Heart right ventricle (tissue), 16 donors: ENCODE data around the gene FOXD3. TPM values are rescaled to one million over a fixed set of nuclear protein-coding genes. Genes with fewer than 3 reads are reported as not detected.

Source experiments
- ATAC-seq, 8 donors: fragments of 200-7000 bp; cut with Tn5 transposase; one replicate each; pipeline ENCODE4 v1.9.1; 2020; ENCODE audit warnings: mild to moderate bottlenecking in 8 of 8, moderate library complexity in 8 of 8, moderate number of reproducible peaks in 1 of 8
- DNase-seq, 2 donors: peaks; one replicate each; pipeline ENCODE4 v3.0.0-alpha.2; 2020
- H3K27ac ChIP-seq, 10 donors: fragments of 200-600 bp; sonication (generic) in 2 of 10; one replicate each; pipeline versions ENCODE4 v1.5.0 to v1.8.0; 2020 to 2022; ENCODE audit warnings: mild to moderate bottlenecking in 3 of 10
- H3K27me3 ChIP-seq, 7 donors: fragments of 200-600 bp; one replicate each; pipeline ENCODE4 v1.8.0; 2021 to 2022; ENCODE audit warnings: mild to moderate bottlenecking in 2 of 7
- H3K36me3 ChIP-seq, 9 donors: fragments of 200-600 bp; sonication (generic) in 1 of 9; one replicate each; pipeline versions ENCODE4 v1.5.0 to v1.8.0; 2020 to 2022; ENCODE audit warnings: mild to moderate bottlenecking in 2 of 9
- H3K4me1 ChIP-seq, 9 donors: fragments of 200-600 bp; sonication (generic) in 1 of 9; one replicate each; pipeline versions ENCODE4 v1.5.0 to v1.8.0; 2020 to 2022; ENCODE audit warnings: mild to moderate bottlenecking in 4 of 9
- H3K4me3 ChIP-seq, 10 donors: fragments of 200-600 bp; sonication (generic) in 2 of 10; one replicate each; pipeline versions ENCODE4 v1.5.0 to v1.8.0; 2020 to 2022; ENCODE audit warnings: mild to moderate bottlenecking in 7 of 10, moderate library complexity in 2 of 10
- H3K9me3 ChIP-seq, 11 donors: fragments of 200-600 bp in 10 of 11; sonication (generic) in 2 of 11; one replicate each; pipeline versions ENCODE4 v1.5.0 to v1.8.0; 2013 to 2022; ENCODE audit warnings: mild to moderate bottlenecking in 2 of 11, control low read depth in 1 of 11, moderate library complexity in 1 of 11
- WGBS, 2 donors: extraction: QIAGEN DNeasy Blood & Tissue Kit; methylation state at CpG; one replicate each; pipeline ENCODE4 v1.1.7; 2013; ENCODE audit warnings: inconsistent platforms in 1 of 2; 5-methylcytosine and 5-hydroxymethylcytosine counted together
- intact Hi-C, 10 donors: fragments of 100-400 bp; cut with DNase I; formaldehyde crosslinking; loops; one replicate each; pipeline versions ENCODE4 v1.11.1 to v1.14.2; 2022
- polyA plus RNA-seq, 2 donors: library from polyadenylated mRNA; stranded (reverse); fragments of 200-250 nt; gene quantifications; one replicate each; pipeline ENCODE4 v1.2.3, GENCODE V29; 2013
- total RNA-seq, 10 donors: library from RNA; stranded (reverse); fragmentation: NEBNext Ultra II Directional in 3 of 10; extraction: Animal tissue kit (Norgen Biotek cat#: 25700) in 3 of 10; gene quantifications; one replicate each; pipeline versions ENCODE4 v1.2.1 to v1.2.4, GENCODE V29; 2021 to 2023
- TF ChIP-seq, protein P1 (sequence below), 9 donors: fragments of 200-600 bp; sonication (generic) in 2 of 9; IDR thresholded peaks; one replicate each; pipeline versions ENCODE4 v1.5.0 to v1.8.0; 2021 to 2022; ENCODE audit warnings: antibody characterized with exemption in 9 of 9, mild to moderate bottlenecking in 5 of 9, moderate library complexity in 1 of 9
- donor health status: Arrhythmogenic right ventricular cardiomyopathy.
- donor health status: ischemic (EF 13 %, LVEDD 7.1; RV severe dilation, severe dysfunction).
- donor health status: healthy with polysubstance abuse.
- donor health status: DM: no; HTN: yes; CAD: no.
- donor health status: DM: no; HTN: no; CAD: no.
- donor health status: ischemic (EF 25% LVEDD 6.9; RV normal size, moderate dysfunction).
- donor health status: ischemic (EF 25% LVEDD 5.7; RV mildly dilated, moderate dysfunction).
- donor health status: healthy.
- donor health status: DM: yes; HTN: yes; CAD: no.
- donor health status: Ischemic cardiomyopathy.
- donor health status: ischemic (EF 35%, LVEDD 5.7; RV mildly dilated, moderate dysfunction).
- donor health status: nonischemic (EF 11% LVEDD 7.7; RV severe dilation, severe dysfunction).
- donor health status: DM: yes; HTN: yes; CAD: no.
- donor health status: PGD.
- donor health status: ischemic (EF 29% LVEDD 5.4; RV normal size, mild dysfunction).
- donor health status: nonischemic (EF 23%, LVEDD 6.1; RV moderate dilation, normal function).

Gene FOXD3
- total and polyA plus RNA-seq, 12 donors, result 0.12 to 0.66 (median 0.28) TPM; not detected in 5

DNA sequence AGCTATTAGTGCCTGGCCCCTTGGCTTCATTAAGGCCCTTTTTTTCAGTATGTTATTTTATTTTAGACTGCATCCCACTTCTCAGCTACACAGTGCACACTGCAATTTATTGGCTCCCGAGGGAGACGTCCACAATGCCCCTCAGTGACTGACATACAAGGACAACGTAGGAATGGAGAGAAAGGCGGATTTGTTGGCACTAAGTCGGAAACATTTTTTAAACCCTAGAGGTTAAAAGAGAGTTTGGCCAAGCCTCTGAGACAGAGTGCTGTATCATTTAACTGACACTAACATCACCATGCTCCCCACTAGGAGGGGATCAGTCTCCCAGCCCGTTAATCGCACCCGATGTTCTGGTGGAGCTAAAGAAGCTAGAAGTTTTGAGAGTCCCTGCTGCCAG is 45.7 kb upstream of the FOXD3 start:
- DNase-seq (no peak), ATAC-seq (no peak)
- intact Hi-C loops, result no loop called here
- TF ChIP-seq, protein P1, sequence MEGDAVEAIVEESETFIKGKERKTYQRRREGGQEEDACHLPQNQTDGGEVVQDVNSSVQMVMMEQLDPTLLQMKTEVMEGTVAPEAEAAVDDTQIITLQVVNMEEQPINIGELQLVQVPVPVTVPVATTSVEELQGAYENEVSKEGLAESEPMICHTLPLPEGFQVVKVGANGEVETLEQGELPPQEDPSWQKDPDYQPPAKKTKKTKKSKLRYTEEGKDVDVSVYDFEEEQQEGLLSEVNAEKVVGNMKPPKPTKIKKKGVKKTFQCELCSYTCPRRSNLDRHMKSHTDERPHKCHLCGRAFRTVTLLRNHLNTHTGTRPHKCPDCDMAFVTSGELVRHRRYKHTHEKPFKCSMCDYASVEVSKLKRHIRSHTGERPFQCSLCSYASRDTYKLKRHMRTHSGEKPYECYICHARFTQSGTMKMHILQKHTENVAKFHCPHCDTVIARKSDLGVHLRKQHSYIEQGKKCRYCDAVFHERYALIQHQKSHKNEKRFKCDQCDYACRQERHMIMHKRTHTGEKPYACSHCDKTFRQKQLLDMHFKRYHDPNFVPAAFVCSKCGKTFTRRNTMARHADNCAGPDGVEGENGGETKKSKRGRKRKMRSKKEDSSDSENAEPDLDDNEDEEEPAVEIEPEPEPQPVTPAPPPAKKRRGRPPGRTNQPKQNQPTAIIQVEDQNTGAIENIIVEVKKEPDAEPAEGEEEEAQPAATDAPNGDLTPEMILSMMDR (IDR thresholded peaks at IDR 0.05), result no peak
- Histone ChIP-seq H3K36me3 (no peaks in the 10 kb centered on the region), H3K4me1 (no peaks in the 10 kb centered on the region), H3K9me3 (no peaks in the 10 kb centered on the region), H3K27ac (no peak overlapping the region), H3K4me3 (no peak overlapping the region), H3K27me3 (peaks cover 0 to 39% (median 37%) of the 10 kb centered on the region in 7 donors)
- WGBS, 2 donors, result 45% methylated on average over 8 of the region's 8 CpGs

DNA sequence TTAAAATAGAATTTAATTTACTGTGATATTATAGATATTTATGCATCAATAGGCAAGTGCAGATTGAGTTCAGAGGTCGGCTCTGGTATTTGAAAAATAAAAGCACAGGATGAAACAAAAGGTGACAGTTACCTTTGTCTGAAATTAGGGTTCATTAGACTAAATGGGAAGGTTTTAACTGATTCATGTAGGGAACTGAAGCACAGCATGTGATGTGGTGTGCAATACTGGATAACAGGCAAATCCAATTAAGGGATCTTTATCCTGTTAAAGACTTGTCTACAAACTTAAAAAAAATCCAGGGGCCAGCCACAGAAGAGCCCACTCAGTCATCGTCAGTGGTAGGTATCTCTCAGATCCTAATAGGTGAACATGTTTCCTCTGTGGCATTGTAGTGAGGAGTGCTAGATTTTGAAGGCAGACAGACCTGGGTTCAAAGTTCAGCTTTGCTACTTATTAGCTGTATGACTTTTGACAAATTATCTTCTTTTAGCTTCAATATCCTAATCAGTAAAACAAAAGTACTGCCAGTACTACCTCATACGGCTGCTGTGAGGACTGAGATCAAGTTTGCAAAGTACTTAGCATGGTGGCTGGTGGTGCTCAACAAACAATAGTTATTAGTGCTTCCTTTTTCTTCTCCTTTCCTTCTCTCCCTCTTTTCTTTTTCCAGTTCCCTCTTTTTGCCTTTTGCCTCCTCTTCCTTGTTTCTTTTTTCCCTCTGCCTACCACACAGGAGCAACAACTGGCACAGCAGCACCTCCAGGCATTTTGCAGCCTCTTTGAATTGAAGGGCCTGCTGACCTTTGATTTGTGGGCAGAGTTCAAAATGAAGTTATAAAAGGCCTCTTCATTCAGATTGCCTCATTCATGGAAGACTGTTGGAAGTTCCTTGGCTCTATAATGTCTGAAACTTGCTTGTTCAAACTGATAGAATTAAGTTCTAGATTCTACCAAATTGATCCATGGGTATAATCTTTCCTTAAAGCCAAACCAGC is 44.9 kb upstream of the FOXD3 start:
- DNase-seq (no peak), ATAC-seq (no peak)
- WGBS, 2 donors, result 67 to 71% methylated on average over 3 of the region's 3 CpGs
- Histone ChIP-seq H3K4me1 (no peaks in the 10 kb centered on the region), H3K4me3 (no peak overlapping the region), H3K9me3 (no peaks in the 10 kb centered on the region), H3K27ac (no peak overlapping the region), H3K36me3 (no peaks in the 10 kb centered on the region), H3K27me3 (peaks cover 0 to 36% (median 28%) of the 10 kb centered on the region in 7 donors)
- TF ChIP-seq, protein P1 (IDR thresholded peaks at IDR 0.05), result no peak
- intact Hi-C loops, result no loop called here

DNA sequence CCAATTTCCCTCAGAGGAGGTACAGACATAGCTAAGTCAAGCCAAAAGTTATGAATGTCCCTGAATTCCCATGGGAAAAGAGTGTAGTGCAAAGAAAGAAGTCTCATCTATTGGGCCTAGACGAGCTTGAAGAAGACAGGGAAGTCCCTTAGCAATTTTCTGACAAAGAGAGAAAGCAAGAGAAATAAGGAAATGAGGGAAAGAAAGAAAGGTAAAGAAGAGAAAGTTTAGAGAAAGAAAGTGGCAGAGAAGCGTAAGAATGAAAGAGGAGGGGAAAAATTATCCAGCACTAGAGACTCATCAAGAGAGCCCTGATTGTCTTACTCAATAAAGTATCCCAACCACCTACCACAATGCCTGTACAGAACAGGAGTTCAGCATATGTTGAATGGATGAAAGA is 40.6 kb upstream of the FOXD3 start:
- Histone ChIP-seq H3K4me3 (no peak overlapping the region), H3K4me1 (no peaks in the 10 kb centered on the region), H3K27ac (no peak overlapping the region), H3K9me3 (no peaks in the 10 kb centered on the region), H3K36me3 (no peaks in the 10 kb centered on the region), H3K27me3 (peaks cover 0 to 9% (median 0%) of the 10 kb centered on the region in 7 donors)
- intact Hi-C loops, result no loop called here
- no peak for DNase-seq
- TF ChIP-seq, protein P1 (IDR thresholded peaks at IDR 0.05), result no peak
- no peak for ATAC-seq
- 77 to 84% methylated on average over 2 of the region's 2 CpGs for WGBS, 2 donors

DNA sequence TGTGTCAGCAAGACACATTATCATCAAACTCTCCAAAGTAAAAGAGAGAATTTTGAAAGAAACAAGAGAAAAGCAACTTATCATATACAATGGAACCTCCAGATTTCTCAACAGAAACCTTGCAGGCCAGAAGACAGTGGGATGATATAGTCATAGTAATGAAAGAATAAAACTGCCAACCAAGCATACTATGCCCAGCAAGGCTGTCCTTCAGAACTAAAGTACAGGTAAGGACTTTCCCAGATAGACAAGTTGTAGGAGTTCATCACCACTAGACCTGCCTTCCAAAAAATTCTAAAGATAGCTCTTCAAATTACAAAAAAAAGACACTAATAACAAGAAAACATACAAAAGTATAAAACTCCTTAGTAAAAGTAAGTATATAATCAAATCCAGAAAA is 33.2 kb upstream of the FOXD3 start:
- Histone ChIP-seq H3K4me3 (no peak overlapping the region), H3K36me3 (no peaks in the 10 kb centered on the region), H3K27me3 (peaks cover 0 to 6% (median 0%) of the 10 kb centered on the region in 7 donors), H3K4me1 (no peaks in the 10 kb centered on the region), H3K27ac (no peak overlapping the region), H3K9me3 (peaks cover 0 to 35% (median 16%) of the 10 kb centered on the region in 11 donors)
- TF ChIP-seq, protein P1 (IDR thresholded peaks at IDR 0.05), result no peak
- intact Hi-C loops, result no loop called here
- ATAC-seq (no peak), DNase-seq (no peak)
